KG1 (cell line): ENCODE measurements around the gene CAPN13.

ENCODE experiments used
- DNase-seq: peaks from one replicate; lab custom pipeline; 2025; lab: John Stamatoyannopoulos, UW

CAPN13 gene

DNA sequence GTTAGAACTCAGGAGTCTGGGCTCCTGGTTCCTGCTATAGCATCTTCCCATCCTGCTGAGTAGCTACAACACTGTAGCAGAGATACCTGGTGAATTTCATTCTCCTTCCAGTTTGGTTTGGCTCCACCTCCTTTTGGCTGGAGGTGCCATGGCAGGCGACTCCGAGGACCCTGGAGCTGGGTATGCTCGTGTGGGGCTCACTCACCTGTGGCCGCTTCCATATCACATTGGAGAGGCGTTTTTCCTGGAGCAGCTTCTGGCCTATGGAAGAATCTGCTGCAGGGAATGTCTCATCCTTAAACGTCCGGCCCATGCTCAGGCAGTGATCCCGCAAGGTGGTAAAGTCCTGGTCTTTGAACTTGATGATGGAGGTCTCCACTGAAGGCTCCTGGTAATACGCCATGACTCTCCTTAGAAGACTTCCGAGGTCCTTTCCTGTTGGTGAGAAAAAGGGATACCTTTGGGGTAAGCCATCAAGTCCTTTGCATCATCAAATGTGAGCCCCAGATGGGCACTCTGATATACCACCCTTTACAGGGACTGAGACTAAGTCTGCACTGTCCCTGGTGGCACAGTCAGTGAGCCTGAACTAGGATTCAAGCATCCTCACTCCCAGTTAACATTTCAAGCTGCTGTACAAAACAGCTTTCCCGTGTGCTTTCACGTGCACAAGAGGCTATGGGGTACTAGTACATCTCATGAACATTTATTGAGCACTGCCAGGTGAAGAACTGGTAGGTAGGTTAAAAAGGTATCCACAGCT, 20.1 kb downstream of the CAPN13 start:
- no peak for DNase-seq

DNA sequence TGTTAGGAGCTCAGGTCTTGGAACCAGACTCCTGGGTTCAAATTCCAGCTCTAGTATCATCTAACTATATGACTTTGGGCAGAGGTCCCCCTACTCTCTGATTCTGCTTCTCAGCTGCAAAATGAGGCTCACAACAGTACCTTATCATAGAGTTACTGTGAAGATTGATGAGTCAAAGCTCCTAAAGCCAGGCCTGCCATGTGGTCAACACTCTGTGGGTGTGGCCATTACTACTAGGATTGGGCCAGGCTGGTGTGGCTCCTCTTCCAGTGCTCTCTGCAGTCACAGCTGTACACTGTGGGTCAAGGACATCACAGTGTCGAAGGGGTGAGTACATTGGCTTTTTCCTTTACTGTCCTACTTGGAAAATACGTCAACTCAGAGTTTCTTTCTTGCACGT, 22.6 kb downstream of the CAPN13 start:
- DNase-seq, result no peak

DNA sequence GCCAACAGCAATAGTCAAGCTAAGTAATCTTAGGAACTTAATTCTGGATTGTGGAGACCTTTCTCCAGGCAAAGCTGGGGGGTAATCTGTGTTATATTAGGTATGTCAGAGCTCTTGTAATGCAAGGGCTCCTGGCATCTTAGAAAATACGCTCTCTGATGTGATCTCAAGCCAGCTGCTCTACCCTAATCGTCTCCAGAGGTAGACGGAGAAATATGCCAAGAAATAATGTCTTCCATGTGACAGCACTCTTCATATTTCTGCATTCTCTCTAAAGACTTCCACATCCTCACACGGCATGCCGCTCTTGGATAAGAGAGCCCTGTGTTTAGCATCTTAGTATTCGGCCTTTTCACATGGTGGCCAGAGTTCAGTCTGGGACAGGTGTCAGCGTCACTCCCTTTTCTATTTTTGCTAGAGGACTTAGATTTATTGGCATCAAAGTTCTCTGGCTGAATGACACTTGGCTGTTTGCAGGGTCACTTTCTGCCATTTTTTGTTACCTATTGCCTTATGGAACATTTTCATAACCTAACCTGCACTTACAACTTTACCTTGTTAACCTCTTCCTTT, 25.2 kb downstream of the CAPN13 start:
- DNase-seq, result no peak

DNA sequence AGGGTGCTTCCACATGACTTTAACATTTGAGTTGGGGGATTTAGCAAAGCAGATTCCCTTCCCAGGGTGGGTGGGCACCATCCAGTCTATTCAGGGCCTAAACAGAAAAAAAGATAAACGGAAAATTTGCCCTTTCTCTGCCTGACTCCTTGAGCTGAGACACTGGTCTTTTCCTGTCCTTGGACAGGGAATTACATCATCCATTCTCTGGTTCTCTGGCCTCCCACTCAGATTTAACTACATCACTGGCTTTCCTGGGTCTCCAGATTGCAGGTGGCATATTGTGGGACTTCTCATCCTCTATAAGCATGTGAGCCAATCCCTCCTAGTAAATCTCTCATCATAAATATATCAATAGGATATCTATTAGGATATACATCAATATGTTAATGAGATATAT, 25.8 kb downstream of the CAPN13 start:
- no peak for DNase-seq

DNA sequence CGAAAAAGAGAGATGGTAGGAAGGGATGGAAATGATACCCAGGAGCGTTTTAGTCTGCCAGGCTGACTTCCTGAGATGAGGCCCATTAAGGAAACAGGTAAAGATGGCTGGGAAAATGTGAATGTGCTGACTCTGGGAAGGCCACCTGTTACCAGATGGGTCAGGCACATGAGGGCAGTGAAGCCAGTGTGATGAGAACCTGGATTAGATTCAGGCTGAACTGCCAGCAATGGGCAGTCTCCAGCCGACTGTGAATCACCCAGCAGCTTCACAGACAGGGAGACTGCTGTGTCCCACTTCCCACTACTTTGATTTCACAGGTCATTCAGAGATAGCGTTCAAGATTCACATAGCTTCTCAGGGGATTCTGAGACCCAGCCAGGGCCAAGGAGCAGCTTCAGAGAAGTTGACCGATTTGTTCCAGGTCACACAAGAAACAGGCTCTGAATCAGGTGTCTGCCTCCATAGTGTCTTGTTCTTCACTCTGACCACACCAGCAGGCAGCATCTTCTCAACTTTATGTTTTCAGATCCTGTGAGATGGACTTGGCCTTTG, 26.4 kb downstream of the CAPN13 start:
- no peak for DNase-seq

DNA sequence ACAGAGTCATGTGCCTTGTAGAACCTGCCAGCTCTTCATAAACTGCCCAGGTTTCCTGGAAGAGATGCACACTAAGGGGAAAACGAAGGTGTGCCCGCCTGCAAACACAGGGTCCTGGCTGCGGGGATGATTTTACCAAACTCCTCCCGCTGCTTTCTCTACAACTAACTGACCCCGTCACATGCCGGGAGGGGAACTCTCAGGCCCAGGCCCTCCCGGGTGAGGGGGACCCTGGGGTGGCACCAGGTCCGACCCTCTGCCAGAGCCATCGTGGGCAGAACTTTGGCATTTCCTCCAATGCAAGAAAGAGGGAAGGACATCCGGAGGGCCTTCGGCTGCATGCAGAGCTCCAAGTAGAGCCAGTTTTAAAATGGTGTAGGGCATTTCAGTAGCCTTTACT, 28.6 kb downstream of the CAPN13 start:
- no peak for DNase-seq

DNA sequence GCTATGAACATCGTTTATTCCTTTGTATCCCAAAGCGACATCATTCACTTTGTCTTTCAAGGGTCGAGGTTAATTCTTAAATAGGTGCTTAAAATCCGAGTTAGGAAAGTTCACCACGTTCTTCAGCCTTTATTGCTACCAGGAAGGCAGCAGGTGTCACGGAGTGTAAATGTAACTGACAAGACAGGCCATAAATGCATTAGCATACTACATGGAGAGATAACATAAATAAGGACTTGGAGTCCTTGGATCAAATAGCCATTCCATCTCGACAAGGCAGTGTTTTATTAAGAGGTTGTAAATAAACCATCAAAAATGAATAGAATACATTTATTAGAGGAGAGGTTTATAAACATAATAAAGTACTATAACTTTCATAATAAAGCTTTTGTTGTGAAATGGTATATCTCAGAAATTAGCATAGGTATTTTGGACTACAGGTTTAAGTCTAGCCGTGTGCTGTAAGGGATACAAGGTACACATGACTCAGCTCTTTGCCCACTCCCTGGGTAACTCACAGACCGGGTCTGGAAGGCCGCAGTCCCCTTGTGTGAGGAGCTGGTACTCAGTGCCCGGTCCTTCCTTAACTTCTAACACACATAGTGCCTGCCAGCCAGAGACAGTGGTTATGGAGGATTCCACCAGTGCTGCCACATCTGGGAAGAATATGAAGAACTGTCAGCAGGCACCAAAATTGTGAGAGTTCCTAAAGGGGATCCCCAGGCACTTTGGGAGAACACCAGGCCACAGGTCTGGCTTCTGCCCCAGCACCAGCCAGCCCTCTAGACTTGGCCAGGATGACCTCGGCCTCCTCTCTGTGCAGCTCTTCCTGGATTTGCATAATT, 29.4 kb downstream of the CAPN13 start:
- no peak for DNase-seq

DNA sequence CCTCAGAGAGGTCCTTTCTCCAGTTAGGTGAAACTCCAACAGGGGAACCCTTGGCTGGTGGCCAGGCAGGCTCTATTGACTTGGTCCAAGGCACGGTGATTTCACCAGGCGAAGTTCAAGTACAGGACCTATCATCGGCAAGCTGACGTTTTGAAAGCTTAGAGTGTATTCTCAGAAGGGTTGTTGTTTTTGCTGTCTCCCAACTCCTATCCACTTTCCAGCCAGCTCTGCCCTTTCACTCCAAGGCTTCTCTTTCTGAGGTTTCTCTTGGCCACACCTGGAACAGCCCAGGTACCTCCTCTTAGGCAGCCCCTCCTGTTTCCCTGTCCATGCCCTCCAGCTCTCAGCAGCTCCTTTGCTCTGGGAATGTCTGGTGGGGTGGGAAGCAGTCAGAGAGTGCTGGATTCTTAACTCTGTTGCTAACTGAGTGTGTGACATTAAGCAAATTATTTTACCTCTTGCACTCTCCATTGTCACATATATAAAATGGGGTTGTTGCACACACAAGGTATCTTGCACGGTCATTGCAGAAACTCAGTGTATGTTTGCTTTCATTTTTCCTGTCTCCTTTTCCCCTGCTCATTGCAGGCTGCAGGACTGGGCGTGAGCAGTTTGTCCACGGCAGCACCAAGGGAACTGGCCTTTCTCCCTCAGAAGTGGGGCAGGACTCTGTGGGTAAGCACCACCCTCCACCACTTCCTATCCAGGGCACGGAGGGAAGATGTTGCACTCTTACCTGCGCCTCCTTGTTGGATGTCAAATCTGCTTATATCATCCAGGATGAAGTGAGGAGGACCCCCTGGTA, 30.2 kb downstream of the CAPN13 start:
- DNase-seq, result no peak

DNA sequence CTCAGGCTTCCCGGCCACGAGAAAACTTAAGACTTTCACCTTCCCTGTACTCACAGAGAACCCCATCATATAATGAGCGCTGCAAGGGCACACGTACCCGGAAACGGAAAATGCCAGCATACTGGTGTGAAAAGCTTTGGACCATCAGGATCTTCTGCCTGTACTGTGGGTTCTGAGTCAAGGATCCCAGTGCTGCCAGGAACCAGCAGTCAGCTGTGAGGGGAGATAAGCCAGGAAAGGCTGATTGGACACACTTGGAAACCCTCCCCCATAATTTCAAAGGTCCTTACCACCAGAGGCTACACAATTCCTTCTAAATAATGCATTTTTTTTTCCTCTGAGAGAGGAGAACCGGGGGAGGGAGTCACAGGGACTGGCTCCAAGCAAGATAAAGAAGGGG, 31.4 kb downstream of the CAPN13 start:
- no peak for DNase-seq

DNA sequence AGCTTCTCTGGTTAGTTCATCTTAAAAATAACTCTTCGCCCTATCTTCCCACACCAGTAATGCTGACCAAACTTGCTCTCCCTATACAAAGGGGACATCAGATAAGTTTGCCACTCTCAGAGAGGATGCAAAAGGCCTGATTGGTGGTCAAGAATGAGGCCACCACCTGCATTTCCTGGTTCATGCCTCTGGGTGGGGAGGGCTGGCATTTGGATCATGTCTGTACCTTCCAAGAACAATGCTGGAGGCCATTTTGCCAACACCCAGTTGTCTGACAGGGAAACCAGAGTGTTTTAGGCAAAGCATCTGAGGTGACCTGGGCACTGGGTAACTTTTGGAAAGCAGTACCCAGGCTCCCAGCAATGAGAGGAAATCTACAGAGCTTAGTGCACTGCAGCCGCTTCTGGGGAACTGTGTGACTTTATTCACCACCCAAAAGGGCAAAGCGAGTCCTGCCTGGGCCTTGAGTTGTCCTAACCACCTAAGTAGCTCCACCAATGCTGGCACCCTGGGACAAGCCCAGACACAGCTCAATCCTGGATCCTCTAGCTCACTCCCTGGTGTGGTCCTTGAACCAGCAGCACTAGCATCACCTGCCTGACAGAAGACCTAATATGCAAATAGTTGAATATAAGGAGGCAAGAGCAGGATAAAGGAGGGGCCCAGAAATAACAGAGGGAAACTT, 35.1 kb downstream of the CAPN13 start:
- no peak for DNase-seq

DNA sequence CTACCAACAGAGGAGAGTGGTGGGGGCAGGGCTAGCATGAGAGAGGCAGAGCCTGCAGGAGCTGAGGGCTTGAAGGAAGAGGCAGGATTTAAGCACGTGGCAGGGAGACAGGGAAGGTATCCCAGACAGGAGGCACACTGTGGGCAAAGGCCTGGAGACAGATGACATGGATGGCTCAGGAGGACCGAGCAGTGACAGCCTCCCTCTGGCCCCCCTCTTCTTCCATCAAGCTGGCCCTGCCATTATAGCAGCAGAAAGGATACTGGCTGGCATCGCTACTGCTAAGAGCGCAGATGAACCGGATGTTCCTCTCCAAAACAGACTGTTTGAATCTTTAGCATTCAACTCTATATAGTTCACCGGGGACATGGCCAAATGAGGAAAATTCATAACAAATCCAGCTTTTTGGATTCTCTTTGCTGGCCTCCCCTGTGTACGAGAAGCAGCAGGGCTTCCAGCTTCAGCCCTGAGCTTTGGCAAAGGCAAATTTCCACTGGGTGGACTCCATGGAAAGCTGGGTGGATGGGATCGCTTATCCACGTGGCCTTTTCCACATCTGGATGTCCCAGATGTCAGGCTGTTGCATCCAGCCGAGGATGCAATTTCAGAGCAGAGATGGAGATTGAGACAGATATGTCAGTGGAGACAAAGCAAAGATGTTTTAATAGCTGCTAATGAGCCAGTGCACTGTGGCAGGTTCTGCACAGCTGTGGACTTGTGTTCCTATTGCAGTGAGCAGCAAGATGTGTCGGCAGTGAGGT, 36.2 kb downstream of the CAPN13 start:
- no peak for DNase-seq

DNA sequence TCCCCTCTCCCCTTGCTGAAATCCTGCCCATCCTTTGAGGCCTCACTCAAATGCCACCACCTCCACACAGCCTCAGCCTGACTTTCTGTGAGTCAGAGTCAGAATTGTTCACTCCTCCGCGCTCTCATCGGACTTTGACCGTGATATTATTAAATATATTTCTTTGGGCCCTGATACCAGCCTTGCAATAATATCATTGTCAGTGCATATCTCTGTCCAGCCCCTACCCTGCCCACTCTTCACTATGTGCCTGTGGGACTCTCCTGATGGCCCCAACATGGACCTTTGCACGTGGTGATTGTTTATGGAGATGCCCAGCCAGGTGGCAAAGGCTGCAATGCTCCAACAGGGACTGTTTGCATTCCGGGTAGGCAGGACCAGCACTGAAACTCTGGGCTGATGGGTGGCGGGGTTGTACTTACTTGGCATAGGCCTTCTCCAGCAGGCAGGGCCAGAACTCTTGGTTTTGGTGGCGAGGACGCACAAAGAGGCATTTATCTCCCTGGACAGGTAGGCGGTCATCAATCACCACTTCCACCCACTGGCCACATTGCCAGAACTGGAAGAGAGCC, 37.3 kb downstream of the CAPN13 start:
- DNase-seq, result no peak

DNA sequence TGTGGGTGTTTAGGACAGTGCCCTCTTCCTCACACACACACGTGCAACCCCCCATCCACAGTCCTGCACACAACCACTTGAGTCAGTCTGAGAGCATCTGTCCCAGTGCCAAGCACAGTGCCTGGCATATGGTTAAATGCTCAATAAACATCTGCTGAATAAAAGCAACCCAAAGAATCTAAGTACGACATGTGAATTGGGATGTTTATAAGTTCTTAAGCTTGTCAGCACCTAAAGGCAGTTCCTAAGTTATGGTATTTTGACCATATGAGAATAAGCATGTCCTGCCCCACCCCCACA, 37.8 kb downstream of the CAPN13 start:
- DNase-seq, result no peak

DNA sequence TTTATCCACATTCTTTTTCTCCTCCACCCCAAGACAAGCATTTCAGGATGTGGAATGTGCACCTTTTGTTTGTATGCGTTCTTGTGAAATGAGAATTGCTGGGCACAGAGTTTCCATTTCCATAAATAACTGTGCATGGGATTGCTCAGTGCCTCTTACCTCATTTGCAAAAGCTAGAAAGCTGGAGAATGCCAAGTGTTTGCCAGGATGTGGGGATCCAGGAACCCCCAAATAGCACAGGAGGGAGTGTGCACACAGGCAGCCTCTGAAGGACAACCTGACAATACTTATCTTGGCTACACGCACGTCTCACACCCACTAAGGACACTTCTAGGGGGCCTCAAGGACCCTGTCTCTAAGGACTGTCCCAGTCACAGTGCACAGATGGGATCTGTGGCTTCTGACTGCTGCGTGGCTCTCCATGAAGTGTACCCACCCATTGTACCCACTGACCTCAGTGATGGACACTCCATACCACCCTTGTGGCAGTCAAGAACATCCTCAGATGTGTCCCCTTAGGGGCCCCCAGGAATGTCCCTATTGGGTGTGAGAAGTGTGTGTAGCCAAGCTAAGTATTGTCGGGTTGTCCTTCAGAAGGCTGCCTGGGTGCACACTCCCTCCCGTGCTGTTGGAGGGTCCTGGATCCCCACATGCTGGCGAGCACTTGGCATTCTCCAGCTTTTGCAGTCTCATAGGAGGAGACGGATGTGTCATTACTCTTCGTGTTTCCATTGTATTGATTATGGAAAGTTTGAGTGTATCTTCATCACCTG, 38.4 kb downstream of the CAPN13 start:
- no peak for DNase-seq

DNA sequence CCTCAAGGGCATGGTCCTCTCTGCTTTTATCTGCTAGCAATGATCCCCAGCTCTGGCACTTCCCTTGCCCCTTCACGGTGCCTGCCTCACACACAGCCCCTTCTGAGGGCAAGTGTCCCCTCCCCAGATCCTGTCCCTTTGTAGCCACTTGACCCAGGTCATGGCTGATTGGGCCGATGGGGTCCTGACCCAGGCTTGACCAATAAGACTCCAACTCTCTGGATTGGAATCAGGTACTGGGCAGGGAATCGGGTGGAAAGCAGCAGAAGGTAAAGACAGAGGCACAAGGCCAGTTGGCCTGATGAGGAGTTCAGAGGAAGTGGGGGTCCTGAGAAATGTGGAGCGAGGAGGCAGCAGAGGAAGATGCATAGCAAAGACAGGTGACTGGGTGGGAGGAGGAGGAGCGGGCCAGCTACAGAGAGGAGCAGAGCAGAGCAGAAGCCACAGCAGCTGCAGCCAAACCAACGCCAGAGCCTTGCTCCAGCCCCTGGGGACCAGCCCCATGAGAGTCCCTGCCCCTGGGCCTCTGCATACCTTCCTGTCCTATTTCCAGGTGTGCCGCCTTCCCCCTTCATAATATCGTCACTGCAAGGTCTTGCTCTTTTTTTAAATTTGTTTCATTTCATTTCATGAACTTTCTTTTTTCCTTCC, 39.1 kb downstream of the CAPN13 start:
- DNase-seq, result no peak

DNA sequence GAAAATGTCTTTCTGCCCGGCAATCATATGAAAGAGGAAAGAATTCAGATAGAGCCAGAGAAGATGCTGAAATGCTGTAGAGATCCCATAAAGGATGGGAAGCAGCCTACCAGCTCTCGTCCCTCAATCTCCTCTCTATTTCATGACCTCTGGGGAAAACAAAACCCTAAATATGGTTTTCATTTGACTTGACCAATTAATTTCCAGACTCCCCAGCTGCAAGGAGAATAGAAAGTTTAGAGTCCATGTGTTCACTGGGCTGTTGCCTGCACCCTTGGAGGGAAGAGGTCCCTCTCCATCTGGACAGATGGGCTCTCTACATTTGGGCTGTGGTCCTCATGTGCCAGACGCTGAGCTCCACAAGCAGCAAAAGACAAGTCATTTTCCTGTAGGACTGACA, 40.6 kb downstream of the CAPN13 start:
- no peak for DNase-seq

DNA sequence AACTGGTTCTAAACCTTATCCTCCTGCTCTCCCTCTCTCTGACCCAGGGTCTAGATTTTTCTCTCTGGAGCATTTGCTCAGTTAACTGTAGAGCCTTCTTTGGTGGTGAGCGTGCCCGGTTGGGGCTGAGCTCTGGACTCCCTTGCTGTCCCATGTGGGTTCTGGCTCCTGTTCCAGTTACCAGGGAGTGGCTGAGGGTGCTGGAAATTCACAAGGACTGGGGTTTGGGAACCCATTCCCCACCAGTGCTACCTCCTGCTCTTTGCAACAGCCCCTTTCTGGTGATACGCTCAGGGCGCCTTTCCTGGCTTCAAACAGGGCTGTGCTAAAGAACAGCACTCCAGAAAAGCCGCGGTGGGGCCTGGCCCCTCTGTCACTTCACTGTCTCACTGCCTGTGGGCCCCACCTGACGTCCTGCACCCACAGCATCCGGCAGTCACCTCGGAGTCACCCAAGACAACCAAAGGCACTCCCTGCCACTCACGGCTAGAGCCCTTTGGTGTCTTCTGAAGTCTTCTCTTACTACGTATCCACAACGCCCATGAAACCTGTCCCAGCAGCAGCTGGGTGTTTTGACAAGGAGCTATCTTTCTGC, 41.3 kb downstream of the CAPN13 start:
- no peak for DNase-seq

DNA sequence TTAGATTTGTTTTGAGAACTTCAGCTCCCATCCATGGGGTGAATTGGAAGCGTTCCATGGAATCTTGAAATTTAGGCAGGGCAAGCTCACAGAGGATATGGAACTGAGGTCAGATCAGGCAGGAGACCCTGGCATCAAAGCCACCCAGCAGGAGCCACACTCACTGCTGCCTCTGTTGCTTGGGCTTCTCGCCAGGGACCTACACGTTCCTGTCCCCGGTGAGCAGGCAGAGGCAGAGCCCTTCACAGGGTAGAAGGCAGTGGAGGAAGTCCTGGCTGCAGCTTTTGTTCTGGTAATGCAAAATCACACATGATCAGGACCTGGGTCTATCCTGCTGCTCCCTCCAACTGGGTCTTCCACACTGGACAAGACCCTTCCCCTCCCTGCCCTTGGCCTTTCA, 42.1 kb downstream of the CAPN13 start:
- DNase-seq, result no peak
